ENCODE data around the gene ARID1A.
"Not testable (repeated sequence)": the region's sequence is repeated elsewhere in the genome, so short reads cannot be mapped to it uniquely, and the experiment has no call there.

Gene ARID1A

GRCh38 chr1:26695356-26696118, at the start of gene ARID1A:
TSS of gene ARID1A (plus strand) at chr1:26696015. CDS start at chr1:26696404, 389 bp downstream.
- peak; percentile 85 to 92 (median 90) for DNase-seq

GRCh38 chr1:26664802-26665201, 31.0 kb upstream of the ARID1A start:
- DNase-seq: no peak

GRCh38 chr1:26666855-26667254, 29.0 kb upstream of the ARID1A start:
- no peak for DNase-seq

- not testable (repeated sequence) for DNase-seq
These were observed 27.6 kb upstream of the ARID1A start for GRCh38 chr1:26668106-26668786.

- DNase-seq: peak in 2 of 4 experiments; percentile 9 to 27
These were observed 18.3 kb upstream of the ARID1A start for GRCh38 chr1:26677306-26678115.

- no peak for DNase-seq
These were observed 10.9 kb upstream of the ARID1A start for GRCh38 chr1:26684763-26685508.

- no peak for DNase-seq
These were observed 9.0 kb upstream of the ARID1A start for GRCh38 chr1:26686795-26687194.

- DNase-seq: no peak
These were observed 6.3 kb upstream of the ARID1A start for GRCh38 chr1:26689504-26689903.

GRCh38 chr1:26690157-26690556, 5.7 kb upstream of the ARID1A start:
- no peak for DNase-seq

- no peak for DNase-seq
These were observed 5.2 kb upstream of the ARID1A start for GRCh38 chr1:26690576-26691031.

GRCh38 chr1:26692211-26692792, 3.5 kb upstream of the ARID1A start:
- DNase-seq: peak in 3 of 4 experiments; percentile 41 to 64 (median 54)

GRCh38 chr1:26692793-26693490, 2.9 kb upstream of the ARID1A start:
- DNase-seq: peak; percentile 60 to 73 (median 70)

GRCh38 chr1:26693599-26694572, 1.9 kb upstream of the ARID1A start:
- DNase-seq: no peak

- no peak for DNase-seq
These were observed 1.0 kb upstream of the ARID1A start for GRCh38 chr1:26694638-26695355.

- peak in 3 of 4 experiments; percentile 16 to 57 (median 57) for DNase-seq
These were observed 371 bp downstream of the ARID1A start for GRCh38 chr1:26696119-26696653.

GRCh38 chr1:26696654-26697430, 1.0 kb downstream of the ARID1A start:
- DNase-seq: peak; percentile 25 to 58 (median 44)

GRCh38 chr1:26697431-26697977, 1.7 kb downstream of the ARID1A start:
- peak in 1 of 4 experiments; percentile 10 for DNase-seq

Measured in activated CD4-positive, CD25-positive, alpha-beta regulatory T cell (primary cell).